OCI-LY7 (cell line): Measurements from ENCODE around the gene PREPL. TPM values are rescaled to one million over a fixed set of nuclear protein-coding genes. Genes with fewer than 3 reads are reported as not detected.

Experiments
- Bru-seq: library from RNA; stranded (reverse); fragments of 400-500 nt; gene quantifications from one replicate; lab custom pipeline; 2021; lab: Mats Ljungman, UMichigan
- BruChase-seq, 2 experiments: library from RNA; stranded (reverse); fragments of 400-500 nt; gene quantifications; one replicate each; lab custom pipeline; 2021; lab: Mats Ljungman, UMichigan
- BruUV-seq: library from RNA; stranded (reverse); fragments of 400-500 nt; replicated peaks from 2 replicates; lab custom pipeline; 2021; lab: Mats Ljungman, UMichigan
- CTCF ChIA-PET: fragments of 300-600 bp; sonication (Branson Sonifier 250); formaldehyde crosslinking; loops from one replicate; lab custom pipeline; 2022; ENCODE audit warnings: antibody characterized with exemption; ENCODE audit not compliant: unreplicated experiment; lab: Charles Lee
- POLR2A ChIA-PET: fragments of 300-600 bp; sonication (Branson Sonifier 250); formaldehyde crosslinking; loops from one replicate; lab custom pipeline; 2022; ENCODE audit warnings: antibody characterized with exemption; lab: Charles Lee
- DNase-seq: peaks from one replicate; pipeline ENCODE4 v3.0.0-alpha.2; 2015; ENCODE audit warnings: low spot score
- H2AFZ ChIP-seq: fragments of 200-600 bp; sonication (generic), shearing (Covaris generic); 2 replicates; pipeline ENCODE4 v1.6.1; 2014; ENCODE audit warnings: mild to moderate bottlenecking, antibody characterized with exemption, low read length, moderate library complexity
- H3K27ac ChIP-seq: fragments of 200-600 bp; sonication (generic); 2 replicates; pipeline ENCODE4 v1.5.1; 2014; ENCODE audit warnings: mixed run types, low read depth, mild to moderate bottlenecking, moderate library complexity, low read length, inconsistent platforms; ENCODE audit not compliant: poor library complexity, severe bottlenecking
- H3K36me3 ChIP-seq: fragments of 200-600 bp; sonication (generic); 2 replicates; pipeline ENCODE4 v1.6.1; 2014; ENCODE audit warnings: mild to moderate bottlenecking, antibody characterized with exemption, low read length, moderate library complexity, mixed read lengths; ENCODE audit not compliant: insufficient read depth
- H3K4me1 ChIP-seq: fragments of 200-600 bp; sonication (generic); 2 replicates; pipeline ENCODE4 v1.5.1; 2014; ENCODE audit warnings: mild to moderate bottlenecking, low read length; ENCODE audit not compliant: insufficient read depth, poor library complexity, severe bottlenecking
- H3K4me2 ChIP-seq: fragments of 200-600 bp; sonication (generic); 2 replicates; pipeline ENCODE4 v1.6.1; 2014; ENCODE audit warnings: mild to moderate bottlenecking, low read length
- H3K4me3 ChIP-seq: fragments of 200-600 bp; sonication (generic); 2 replicates; pipeline ENCODE4 v1.5.1; 2014; ENCODE audit warnings: mild to moderate bottlenecking, low read depth, low read length; ENCODE audit not compliant: poor library complexity, severe bottlenecking
- H3K79me2 ChIP-seq: fragments of 200-600 bp; sonication (generic); 2 replicates; pipeline ENCODE4 v1.6.1; 2016; ENCODE audit warnings: low read depth, mild to moderate bottlenecking, low read length, moderate library complexity, mixed read lengths; ENCODE audit not compliant: insufficient read depth
- H3K9me2 ChIP-seq: fragments of 200-600 bp; sonication (generic); 2 replicates; pipeline ENCODE4 v1.6.1; 2016; ENCODE audit warnings: mild to moderate bottlenecking, low read length, mixed read lengths; ENCODE audit not compliant: insufficient read depth
- H3K9me3 ChIP-seq: fragments of 200-600 bp; sonication (generic); 2 replicates; pipeline ENCODE4 v1.6.1; 2014; ENCODE audit warnings: mild to moderate bottlenecking, mixed run types, low read length, mixed read lengths
- H4K20me1 ChIP-seq: fragments of 200-600 bp; sonication (generic); 2 replicates; pipeline ENCODE4 v1.6.1; 2014; ENCODE audit warnings: mild to moderate bottlenecking, antibody characterized with exemption, low read length, moderate library complexity, mixed read lengths; ENCODE audit not compliant: insufficient read depth
- EZH2phosphoT487 ChIP-seq: fragments of 200-600 bp; sonication (generic); IDR thresholded peaks from 2 replicates; pipeline ENCODE4 v1.6.1; 2018; ENCODE audit warnings: low read depth, borderline replicate concordance, mild to moderate bottlenecking, mixed run types, antibody characterized with exemption, low read length, moderate library complexity, mixed read lengths
- intact Hi-C: fragments of 100-400 bp; cut with micrococcal nuclease; formaldehyde crosslinking; loops from one replicate; pipeline ENCODE4 v1.10.0; 2022; ENCODE audit not compliant: unreplicated experiment
- long read RNA-seq: library from polyadenylated mRNA; stranded (forward); transcript quantifications from one replicate; pipeline ENCODE4 v2.0.0, GENCODE V29; 2022
- total RNA-seq, 2 experiments: library from RNA; depleted of rRNA in 1 of 2; stranded (reverse); fragments of >200 nt in 1 of 2; shearing (Covaris generic) in 1 of 2; gene quantifications; 2 replicates each; pipeline ENCODE4 v1.2.3, GENCODE V29; 2014 to 2022
- TF ChIP-seq, protein P1 (sequence below): fragments of 200-600 bp; sonication (generic); conservative IDR thresholded peaks from 2 replicates; pipeline ENCODE4 v1.5.1; 2014; ENCODE audit warnings: mild to moderate bottlenecking, antibody characterized with exemption, low read length, moderate library complexity, mixed read lengths

The PREPL gene
- 27.5 and 28.2 TPM in 2 replicates for total RNA-seq (2014; rRNA removed; shearing (Covaris generic))
- total RNA-seq (2022), result 39.0 and 40.6 TPM in 2 replicates
- percentile 73 among the genes with signal in this experiment for Bru-seq, nascent RNA
- BruChase-seq, experiment 1, labeled RNA remaining after a 6-hour chase, result percentile 85 among the genes with signal in this experiment
- BruChase-seq, experiment 2, labeled RNA remaining after a 2-hour chase, result percentile 80 among the genes with signal in this experiment
- long read RNA-seq, full-length matches to known transcripts, result 37 of 57 reads
- long read RNA-seq, partial matches to known transcripts, result 3 of 57 reads
- long read RNA-seq, other reads (novel, unspliced or antisense), result 17 of 57 reads

DNA sequence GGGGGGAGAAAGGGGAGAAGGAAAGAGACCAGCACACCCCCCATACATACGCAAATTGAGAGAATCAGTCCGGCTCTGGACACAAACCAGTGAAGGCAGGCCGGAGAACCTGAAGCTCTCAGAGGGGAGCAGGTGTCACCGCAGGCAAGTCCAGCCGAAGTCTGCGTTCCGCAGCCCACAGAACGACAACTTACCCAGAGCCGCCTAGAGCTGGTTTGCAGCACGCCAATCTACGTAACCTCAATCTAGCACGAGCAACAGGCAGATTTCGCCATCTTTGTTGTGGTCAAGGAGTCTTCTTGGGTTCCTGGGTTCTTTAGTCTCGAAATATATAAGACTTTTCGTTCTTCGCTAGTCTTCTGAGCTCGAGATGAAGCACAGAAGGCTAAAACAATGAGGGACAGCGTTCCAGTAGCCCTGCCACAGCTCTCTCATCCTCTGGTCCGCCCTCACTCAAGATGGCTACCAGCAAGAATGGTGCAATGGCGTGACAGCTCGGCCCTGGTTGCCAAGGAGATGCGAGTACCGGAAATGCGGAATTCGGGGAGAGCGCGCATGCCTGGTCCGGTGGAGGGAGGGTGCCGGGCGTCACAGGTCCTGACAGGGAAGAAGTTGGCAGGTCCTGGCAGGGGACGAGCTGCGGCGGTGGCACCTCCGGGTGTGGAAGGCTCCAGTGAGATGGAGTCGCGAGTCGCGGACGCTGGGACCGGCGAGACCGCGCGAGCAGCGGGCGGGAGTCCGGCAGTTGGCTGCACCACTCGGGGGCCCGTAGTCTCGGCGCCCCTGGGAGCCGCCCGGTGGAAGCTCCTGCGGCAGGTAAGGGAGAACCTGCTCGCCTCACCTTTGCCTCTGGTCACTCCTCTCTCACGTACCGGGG is at the start of gene PREPL, which contains the start of gene CAMKMT:
TSS of gene PREPL (minus strand) at position 165 of the 877 bp plus-strand sequence. CDS start 15,152 bp downstream, outside the sequence.
TSS of gene CAMKMT (plus strand) at position 618 of the 877 bp plus-strand sequence.
- H3K27ac ChIP-seq, result peak within 1 kb of the TSS; percentile 64
- peaks cover 13% of the 10 kb centered on the region for H3K4me1 ChIP-seq
- H3K4me2 ChIP-seq, result peak within 1 kb of the TSS; percentile 97
- H3K9me3 ChIP-seq, result no peaks in the 10 kb centered on the region
- peak; percentile 97 for DNase-seq
- POLR2A ChIA-PET, result interaction anchor here (0.5 to 1.4 kb wide), 9 partner anchors 8 to 766 kb away, joined by 3 to 10 read pairs (median 4); partner anchors contain the start of gene THADA
- intact Hi-C loops, result loop anchor here (2.0 kb wide), 1 partner anchor 193 kb away; the partner anchor contains the start of gene PPM1B
- H4K20me1 ChIP-seq, result 0 out of 2 replicates have a peak, but pooled peaks cover 4% of the 10 kb centered on the region
- CTCF ChIA-PET, result interaction anchor here (0.6 kb wide), 1 partner anchor 217 kb away, joined by 3 read pairs; no protein-coding TSS in a partner anchor
- peaks cover 41% of the 10 kb centered on the region; the same call in 1 of the 2 replicates for H3K79me2 ChIP-seq
- TF ChIP-seq, protein P1, sequence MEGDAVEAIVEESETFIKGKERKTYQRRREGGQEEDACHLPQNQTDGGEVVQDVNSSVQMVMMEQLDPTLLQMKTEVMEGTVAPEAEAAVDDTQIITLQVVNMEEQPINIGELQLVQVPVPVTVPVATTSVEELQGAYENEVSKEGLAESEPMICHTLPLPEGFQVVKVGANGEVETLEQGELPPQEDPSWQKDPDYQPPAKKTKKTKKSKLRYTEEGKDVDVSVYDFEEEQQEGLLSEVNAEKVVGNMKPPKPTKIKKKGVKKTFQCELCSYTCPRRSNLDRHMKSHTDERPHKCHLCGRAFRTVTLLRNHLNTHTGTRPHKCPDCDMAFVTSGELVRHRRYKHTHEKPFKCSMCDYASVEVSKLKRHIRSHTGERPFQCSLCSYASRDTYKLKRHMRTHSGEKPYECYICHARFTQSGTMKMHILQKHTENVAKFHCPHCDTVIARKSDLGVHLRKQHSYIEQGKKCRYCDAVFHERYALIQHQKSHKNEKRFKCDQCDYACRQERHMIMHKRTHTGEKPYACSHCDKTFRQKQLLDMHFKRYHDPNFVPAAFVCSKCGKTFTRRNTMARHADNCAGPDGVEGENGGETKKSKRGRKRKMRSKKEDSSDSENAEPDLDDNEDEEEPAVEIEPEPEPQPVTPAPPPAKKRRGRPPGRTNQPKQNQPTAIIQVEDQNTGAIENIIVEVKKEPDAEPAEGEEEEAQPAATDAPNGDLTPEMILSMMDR, result no peak
- no peak for TF ChIP-seq EZH2phosphoT487
- no peaks in the 10 kb centered on the region for H3K36me3 ChIP-seq
- peak within 1 kb of the TSS; percentile 82 for H3K4me3 ChIP-seq
- H3K9me2 ChIP-seq, result no peaks in the 10 kb centered on the region
- no TSS peak for BruUV-seq
- peak within 1 kb of the TSS; percentile 92 for H2AFZ ChIP-seq

DNA sequence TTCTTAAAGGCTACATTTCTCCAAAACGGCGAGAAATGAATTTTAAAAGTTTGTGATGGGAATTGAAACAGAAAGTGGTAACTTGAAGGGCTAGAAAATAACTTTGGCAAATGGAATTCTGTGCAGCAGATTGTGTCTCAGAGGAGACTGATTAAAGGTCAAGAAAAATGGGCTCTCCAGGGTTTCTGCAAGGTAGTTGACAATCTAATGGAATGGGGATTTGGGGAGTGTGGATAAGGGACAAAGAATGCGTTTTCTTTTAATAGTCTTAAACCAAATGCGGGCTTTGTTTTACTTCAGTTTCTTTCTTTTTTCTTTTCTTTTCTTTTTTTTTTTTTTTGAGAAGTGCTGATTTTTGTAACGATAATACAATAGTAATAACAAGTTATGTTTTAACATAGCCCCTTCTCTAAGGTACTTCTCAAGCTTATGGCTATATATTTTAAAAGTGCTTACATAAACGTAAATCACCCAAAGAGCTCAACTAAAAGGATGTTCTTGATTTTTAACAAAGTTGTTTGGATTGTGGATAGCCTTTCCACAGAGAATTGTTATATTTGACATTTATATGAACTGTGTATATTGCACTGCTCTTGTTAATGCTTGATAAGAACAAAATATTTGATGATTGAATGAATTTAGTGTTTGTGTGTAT is 37.1 kb upstream of the PREPL start:
- no peak for TF ChIP-seq EZH2phosphoT487
- TF ChIP-seq, protein P1, result no peak
- no TSS peak for BruUV-seq
- Histone ChIP-seq H3K4me1 (no peaks in the 10 kb centered on the region), H2AFZ (no peak overlapping the region), H3K9me3 (no peaks in the 10 kb centered on the region), H3K27ac (no peak overlapping the region), H3K4me2 (no peak overlapping the region), H3K36me3 (no peaks in the 10 kb centered on the region), H4K20me1 (no peaks in the 10 kb centered on the region), H3K4me3 (no peak overlapping the region), H3K79me2 (no peaks in the 10 kb centered on the region), H3K9me2 (no peaks in the 10 kb centered on the region)
- CTCF ChIA-PET, result no interaction called here
- no peak for DNase-seq
- POLR2A ChIA-PET, result interaction anchor here (0.7 to 1.1 kb wide), 3 partner anchors 10 to 358 kb away, joined by 3 to 5 read pairs (median 4); no protein-coding TSS in a partner anchor
- intact Hi-C loops, result no loop called here
